ENCODE results near the gene FBXO41. TPM values are rescaled to one million over a fixed set of nuclear protein-coding genes. Genes with fewer than 3 reads are reported as not detected.

The FBXO41 gene
- total and polyA plus RNA-seq, 10 of the 15 experiments (the other 5 are each of a cell fraction or from before 2014, with no cell fraction given): 1.9 to 38.9 (median 11.3) TPM

- TF ChIP-seq IRF3 (IDR thresholded peaks at IDR 0.05) (no peak), TCF12 (IDR thresholded peaks at IDR 0.05; ENCODE audit: low read depth, low read length) (0 out of 2 replicates have a peak, but pooled peaks have one; percentile 59), HDGF (IDR thresholded peaks at IDR 0.05) (no peak), ZBED1 (IDR thresholded peaks at IDR 0.05; ENCODE audit: borderline replicate concordance) (no peak), ZNF274 (IDR thresholded peaks at IDR 0.05; ENCODE audit: insufficient read depth, insufficient read length) (no peak), RUNX3 (IDR thresholded peaks at IDR 0.05; ENCODE audit: low read length) (peak; percentile 50), TCF3 (IDR thresholded peaks at IDR 0.05; ENCODE audit: borderline replicate concordance, insufficient read depth, low read depth, low read length) (peak; percentile 50), BHLHE40 (IDR thresholded peaks at IDR 0.05; ENCODE audit: borderline replicate concordance in 1 of 2, low read depth in 2 of 2, low read length in 1 of 2) (peak; percentile 7 to 44; a peak in 2 of 4 replicates), ZBTB4 (CRISPR knock-in tag; IDR thresholded peaks at IDR 0.05) (no peak), SUZ12 (IDR thresholded peaks at IDR 0.05; ENCODE audit: unreplicated experiment) (no peak), NKRF (conservative IDR thresholded peaks at IDR 0.05) (peak; percentile 43; the same call in 1 of the 2 replicates), KDM1A (IDR thresholded peaks at IDR 0.05; ENCODE audit: borderline replicate concordance) (no peak), MYC (IDR thresholded peaks at IDR 0.05; ENCODE audit: insufficient read depth, insufficient read length, insufficient replicate concordance, low read length, severe bottlenecking) (peak; percentile 60), SMARCA5 (IDR thresholded peaks at IDR 0.05) (0 out of 2 replicates have a peak, but pooled peaks have one; percentile 41), SMAD5 (IDR thresholded peaks at IDR 0.05; ENCODE audit: low read depth) (0 out of 2 replicates have a peak, but pooled peaks have one; percentile 46), BCL3 (IDR thresholded peaks at IDR 0.05; ENCODE audit: borderline replicate concordance, insufficient read depth, low read depth, low read length, poor library complexity, severe bottlenecking) (no peak), RFX5 (IDR thresholded peaks at IDR 0.05; ENCODE audit: low read depth, low read length) (no peak), POU2F2 (IDR thresholded peaks at IDR 0.05; ENCODE audit: borderline replicate concordance, low read depth, low read length) (peak; percentile 14; the same call in 1 of the 3 replicates), EGR1 (IDR thresholded peaks at IDR 0.05; ENCODE audit: borderline replicate concordance in 1 of 2, low read depth in 2 of 2, low read length in 2 of 2) (peak in 1 of 2 experiments; percentile 87; a peak in 2 of 3 replicates), ATF7 (IDR thresholded peaks at IDR 0.05; ENCODE audit: low read depth) (no peak), CBFB (IDR thresholded peaks at IDR 0.05; ENCODE audit: low read depth) (0 out of 2 replicates have a peak, but pooled peaks have one; percentile 39)
Measured at GRCh38 chr2:73284296-73285158, at the start of gene FBXO41 (continued).

All from GM12878 (cell line).